AG04450 (cell line): ENCODE results near the gene PDIA2. TPM values are rescaled to one million over a fixed set of nuclear protein-coding genes. Genes with fewer than 3 reads are reported as not detected.
A peak's percentile ranks its signal among the peaks of the same experiment; 100 is the strongest.

Experiments
- CTCF ChIA-PET: fragments of 300-600, 350-600 bp; formaldehyde crosslinking; extraction: SDS; loops from one replicate; lab custom pipeline; 2022; ENCODE audit warnings: antibody characterized with exemption, inconsistent platforms; lab: Charles Lee
- POLR2A ChIA-PET: fragments of 350-600 bp; formaldehyde crosslinking; extraction: SDS; loops from one replicate; lab custom pipeline; 2021; ENCODE audit warnings: antibody characterized with exemption, inconsistent platforms; lab: Yijun Ruan, JAX
- DNase-seq: peaks from one replicate; pipeline ENCODE4 v3.0.0-alpha.2; 2011; ENCODE audit warnings: low read depth, low spot score
- H3K27ac ChIP-seq: one replicate; pipeline ENCODE4 v1.5.1; 2012; ENCODE audit warnings: low read depth, low read length, control low read depth
- H3K27me3 ChIP-seq: one replicate; pipeline ENCODE4 v1.6.0; 2012; ENCODE audit warnings: low read length; ENCODE audit not compliant: control insufficient read depth, insufficient read depth
- H3K4me3 ChIP-seq: 2 replicates; pipeline ENCODE4 v1.5.1; 2011; ENCODE audit warnings: mild to moderate bottlenecking, low read depth, low read length, control low read depth
- H3K9me3 ChIP-seq: 2 replicates; pipeline ENCODE4 v1.5.1; 2012; ENCODE audit warnings: low read length; ENCODE audit not compliant: control insufficient read depth, insufficient read depth
- CTCF ChIP-seq: IDR thresholded peaks from 2 replicates; pipeline ENCODE4 v1.5.1; 2011; ENCODE audit warnings: low read depth, low read length, control low read depth, inconsistent platforms
- polyA minus RNA-seq: library from RNA; depleted of rRNA, polyadenylated mRNA; stranded (reverse); fragments of >200 nt; gene quantifications from 2 replicates; pipeline ENCODE4 v1.2.3, GENCODE V29; 2011; rRNA and poly(A)+ RNA removed
- polyA plus RNA-seq: library from polyadenylated mRNA; depleted of rRNA; stranded (reverse); fragments of >200 nt; gene quantifications from 2 replicates; pipeline ENCODE4 v1.2.3, GENCODE V29; 2011; rRNA removed

Gene PDIA2
- polyA plus RNA-seq: 0.42 and 0.45 TPM in 2 replicates
- not detected in 2 replicates for polyA minus RNA-seq

GRCh38 chr16:283033-283805 is at the start of gene PDIA2:
Gene PDIA2, plus strand, starts transcription at chr16:283164. Its CDS starts 6 bp downstream, at chr16:283170.
- no peak for DNase-seq
- Histone ChIP-seq H3K27me3 (peaks cover 28% of the 10 kb centered on the region), H3K4me3 (no peak within 1 kb of the TSS), H3K9me3 (peaks cover 28% of the 10 kb centered on the region), H3K27ac (no peak within 1 kb of the TSS)
- CTCF ChIA-PET: no interaction called here
- POLR2A ChIA-PET: no interaction called here
- TF ChIP-seq CTCF: no peak

- H3K9me3 ChIP-seq: no peaks in the 10 kb centered on the region; the same call in 1 of the 2 replicates
- peak within 1 kb of the TSS; percentile 89 for H3K4me3 ChIP-seq
- DNase-seq: peak; percentile 57
- no peaks in the 10 kb centered on the region for H3K27me3 ChIP-seq
- ChIA-PET CTCF (interaction anchor here (0.6 to 1.8 kb wide), 6 partner anchors 9 to 489 kb away, joined by 3 to 6 read pairs (median 4); no protein-coding TSS in a partner anchor), POLR2A (interaction anchor here (0.7 to 1.3 kb wide), 3 partner anchors 16 to 34 kb away, joined by 4 to 5 read pairs (median 4); no protein-coding TSS in a partner anchor)
- peak; percentile 54 for TF ChIP-seq CTCF
- H3K27ac ChIP-seq: peak within 1 kb of the TSS; percentile 97
Measured at GRCh38 chr16:234468-235305, 48.3 kb upstream of the PDIA2 start, which contains the start of gene FAM234A. Gene FAM234A, plus strand, starts transcription at chr16:234821. Its CDS starts 19,593 bp downstream, at chr16:254414.

DNA sequence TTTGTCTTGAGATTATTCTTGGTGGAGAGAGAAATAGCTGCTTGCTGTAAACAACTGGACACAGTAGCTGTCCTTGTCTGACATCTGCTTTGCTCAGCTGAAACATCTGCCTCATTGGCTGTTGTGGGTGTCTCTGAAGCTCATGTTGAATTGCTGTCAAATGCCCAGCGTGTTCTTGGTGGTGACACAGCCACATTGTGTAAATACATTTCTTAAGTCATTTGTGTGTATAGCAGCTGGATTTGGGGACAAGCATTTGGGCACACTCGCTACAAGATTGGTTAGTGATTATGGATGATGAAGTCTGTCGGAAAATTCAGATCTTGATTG is 43.1 kb upstream of the PDIA2 start:
- Histone ChIP-seq H3K4me3 (no peak overlapping the region), H3K27me3 (no peaks in the 10 kb centered on the region), H3K9me3 (no peaks in the 10 kb centered on the region; the same call in 1 of the 2 replicates), H3K27ac (no peak overlapping the region)
- TF ChIP-seq CTCF: no peak
- POLR2A ChIA-PET: no interaction called here
- CTCF ChIA-PET: interaction anchor here (0.7 to 0.9 kb wide), 2 partner anchors 123 to 1123 kb away, joined by 3 read pairs; no protein-coding TSS in a partner anchor
- no peak for DNase-seq

GRCh38 chr16:240559-240958 is 42.4 kb upstream of the PDIA2 start:
- no peak overlapping the region for H3K4me3 ChIP-seq
- no peaks in the 10 kb centered on the region for H3K27me3 ChIP-seq
- H3K9me3 ChIP-seq: no peaks in the 10 kb centered on the region; the same call in 1 of the 2 replicates
- no peak for TF ChIP-seq CTCF
- no peak overlapping the region for H3K27ac ChIP-seq
- CTCF ChIA-PET: no interaction called here
- POLR2A ChIA-PET: no interaction called here
- no peak for DNase-seq
